ENCODE measurements around the gene SLC45A1.

- TF ChIP-seq POLR2A (IDR thresholded peaks at IDR 0.05): no peak
- TF ChIP-seq, protein P1, sequence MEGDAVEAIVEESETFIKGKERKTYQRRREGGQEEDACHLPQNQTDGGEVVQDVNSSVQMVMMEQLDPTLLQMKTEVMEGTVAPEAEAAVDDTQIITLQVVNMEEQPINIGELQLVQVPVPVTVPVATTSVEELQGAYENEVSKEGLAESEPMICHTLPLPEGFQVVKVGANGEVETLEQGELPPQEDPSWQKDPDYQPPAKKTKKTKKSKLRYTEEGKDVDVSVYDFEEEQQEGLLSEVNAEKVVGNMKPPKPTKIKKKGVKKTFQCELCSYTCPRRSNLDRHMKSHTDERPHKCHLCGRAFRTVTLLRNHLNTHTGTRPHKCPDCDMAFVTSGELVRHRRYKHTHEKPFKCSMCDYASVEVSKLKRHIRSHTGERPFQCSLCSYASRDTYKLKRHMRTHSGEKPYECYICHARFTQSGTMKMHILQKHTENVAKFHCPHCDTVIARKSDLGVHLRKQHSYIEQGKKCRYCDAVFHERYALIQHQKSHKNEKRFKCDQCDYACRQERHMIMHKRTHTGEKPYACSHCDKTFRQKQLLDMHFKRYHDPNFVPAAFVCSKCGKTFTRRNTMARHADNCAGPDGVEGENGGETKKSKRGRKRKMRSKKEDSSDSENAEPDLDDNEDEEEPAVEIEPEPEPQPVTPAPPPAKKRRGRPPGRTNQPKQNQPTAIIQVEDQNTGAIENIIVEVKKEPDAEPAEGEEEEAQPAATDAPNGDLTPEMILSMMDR (IDR thresholded peaks at IDR 0.05): no peak
These were observed 56.9 kb downstream of the SLC45A1 start for GRCh38 chr1:8374812-8375211.

Measured in lower leg skin (tissue), 3 donors.